ENCODE measurements around the gene RAB36. TPM values are rescaled to one million over a fixed set of nuclear protein-coding genes. Genes with fewer than 3 reads are reported as not detected.

RAB36 gene
- total RNA-seq, 1 experiment from 2014 or later: 1.8 TPM

- H3K4me3 Mint-ChIP-seq: no peak overlapping the region
- POLR2A ChIA-PET: no interaction called here
Measured at GRCh38 chr22:23102002-23102655, 43.1 kb upstream of the RAB36 start.

DNA sequence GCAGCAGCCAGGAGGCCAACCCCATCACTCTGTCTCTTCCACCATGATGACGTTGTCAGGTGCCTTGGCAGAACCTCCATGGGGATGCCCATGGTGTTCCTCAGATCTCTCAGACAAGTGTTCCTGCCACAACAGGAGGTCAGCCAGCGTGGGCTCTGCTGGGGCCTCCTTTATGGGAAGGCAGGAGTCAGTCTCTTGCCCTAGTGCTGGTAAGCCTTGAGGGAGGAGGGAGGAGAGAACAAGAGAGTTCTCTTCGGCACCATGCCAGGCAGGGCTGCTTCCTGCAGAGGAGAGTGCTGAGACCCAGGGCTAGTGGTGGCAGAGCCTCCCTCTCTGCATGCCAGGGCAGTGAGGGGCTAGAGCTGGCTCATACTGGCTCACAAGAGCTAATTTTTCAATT, 42.5 kb upstream of the RAB36 start:
- H3K9me3 Mint-ChIP-seq: no peaks in the 10 kb centered on the region
- DNase-seq (ENCODE audit: low spot score) (no peak), ATAC-seq (no peak)
- H3K27ac Mint-ChIP-seq: no peak overlapping the region
- H3K27me3 Mint-ChIP-seq (ENCODE audit: low read depth): no peaks in the 10 kb centered on the region
- TF ChIP-seq IRF2 (CRISPR knock-in tag; IDR thresholded peaks at IDR 0.05; ENCODE audit: borderline replicate concordance, low read depth) (no peak), ZNF423 (CRISPR knock-in tag; IDR thresholded peaks at IDR 0.05) (no peak), IRF1 (CRISPR knock-in tag; IDR thresholded peaks at IDR 0.05) (no peak), GRHL2 (CRISPR knock-in tag; IDR thresholded peaks at IDR 0.05; ENCODE audit: insufficient replicate concordance, severe bottlenecking) (no peak), FOXK1 (CRISPR knock-in tag; IDR thresholded peaks at IDR 0.05) (no peak), RORB (CRISPR knock-in tag; IDR thresholded peaks at IDR 0.05) (no peak), ZNF317 (CRISPR knock-in tag; IDR thresholded peaks at IDR 0.05; ENCODE audit: borderline replicate concordance, low read depth) (no peak), ATF1 (CRISPR knock-in tag; IDR thresholded peaks at IDR 0.05) (no peak), PRRX2 (CRISPR knock-in tag; IDR thresholded peaks at IDR 0.05) (no peak), NR3C1 (CRISPR knock-in tag; conservative IDR thresholded peaks at IDR 0.05; ENCODE audit: low read depth) (no peak), NFATC4 (CRISPR knock-in tag; IDR thresholded peaks at IDR 0.05) (no peak)
- TF ChIP-seq, protein P1, sequence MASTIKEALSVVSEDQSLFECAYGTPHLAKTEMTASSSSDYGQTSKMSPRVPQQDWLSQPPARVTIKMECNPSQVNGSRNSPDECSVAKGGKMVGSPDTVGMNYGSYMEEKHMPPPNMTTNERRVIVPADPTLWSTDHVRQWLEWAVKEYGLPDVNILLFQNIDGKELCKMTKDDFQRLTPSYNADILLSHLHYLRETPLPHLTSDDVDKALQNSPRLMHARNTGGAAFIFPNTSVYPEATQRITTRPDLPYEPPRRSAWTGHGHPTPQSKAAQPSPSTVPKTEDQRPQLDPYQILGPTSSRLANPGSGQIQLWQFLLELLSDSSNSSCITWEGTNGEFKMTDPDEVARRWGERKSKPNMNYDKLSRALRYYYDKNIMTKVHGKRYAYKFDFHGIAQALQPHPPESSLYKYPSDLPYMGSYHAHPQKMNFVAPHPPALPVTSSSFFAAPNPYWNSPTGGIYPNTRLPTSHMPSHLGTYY (CRISPR knock-in tag; IDR thresholded peaks at IDR 0.05): no peak
- TF ChIP-seq, protein P2, sequence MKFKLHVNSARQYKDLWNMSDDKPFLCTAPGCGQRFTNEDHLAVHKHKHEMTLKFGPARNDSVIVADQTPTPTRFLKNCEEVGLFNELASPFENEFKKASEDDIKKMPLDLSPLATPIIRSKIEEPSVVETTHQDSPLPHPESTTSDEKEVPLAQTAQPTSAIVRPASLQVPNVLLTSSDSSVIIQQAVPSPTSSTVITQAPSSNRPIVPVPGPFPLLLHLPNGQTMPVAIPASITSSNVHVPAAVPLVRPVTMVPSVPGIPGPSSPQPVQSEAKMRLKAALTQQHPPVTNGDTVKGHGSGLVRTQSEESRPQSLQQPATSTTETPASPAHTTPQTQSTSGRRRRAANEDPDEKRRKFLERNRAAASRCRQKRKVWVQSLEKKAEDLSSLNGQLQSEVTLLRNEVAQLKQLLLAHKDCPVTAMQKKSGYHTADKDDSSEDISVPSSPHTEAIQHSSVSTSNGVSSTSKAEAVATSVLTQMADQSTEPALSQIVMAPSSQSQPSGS (CRISPR knock-in tag; IDR thresholded peaks at IDR 0.05; ENCODE audit: borderline replicate concordance, low read depth): no peak
- no peaks in the 10 kb centered on the region for H3K4me1 Mint-ChIP-seq
- H3K36me3 Mint-ChIP-seq: no peaks in the 10 kb centered on the region
- POLR2A ChIA-PET: no interaction called here
- CTCF ChIA-PET: interaction anchor here (1.3 to 2.9 kb wide), 3 partner anchors 25 to 167 kb away, joined by 3 to 14 read pairs (median 5); no protein-coding TSS in a partner anchor
- H3K4me3 Mint-ChIP-seq: no peak overlapping the region

More at GRCh38 chr22:23102002-23102655, 43.1 kb upstream of the RAB36 start:
- Mint-ChIP-seq H3K36me3 (no peaks in the 10 kb centered on the region), H3K9me3 (no peaks in the 10 kb centered on the region), H3K4me1 (no peaks in the 10 kb centered on the region), H3K27me3 (ENCODE audit: low read depth) (no peaks in the 10 kb centered on the region), H3K27ac (no peak overlapping the region)
- DNase-seq (ENCODE audit: low spot score) (no peak), ATAC-seq (no peak)
- CTCF ChIA-PET: interaction anchor here (1.4 to 2.9 kb wide), 2 partner anchors 26 to 143 kb away, joined by 3 to 14 read pairs; no protein-coding TSS in a partner anchor
- TF ChIP-seq ATF1 (CRISPR knock-in tag; IDR thresholded peaks at IDR 0.05): no peak
- TF ChIP-seq NR3C1 (CRISPR knock-in tag; conservative IDR thresholded peaks at IDR 0.05; ENCODE audit: low read depth): no peak
- TF ChIP-seq, protein P3, sequence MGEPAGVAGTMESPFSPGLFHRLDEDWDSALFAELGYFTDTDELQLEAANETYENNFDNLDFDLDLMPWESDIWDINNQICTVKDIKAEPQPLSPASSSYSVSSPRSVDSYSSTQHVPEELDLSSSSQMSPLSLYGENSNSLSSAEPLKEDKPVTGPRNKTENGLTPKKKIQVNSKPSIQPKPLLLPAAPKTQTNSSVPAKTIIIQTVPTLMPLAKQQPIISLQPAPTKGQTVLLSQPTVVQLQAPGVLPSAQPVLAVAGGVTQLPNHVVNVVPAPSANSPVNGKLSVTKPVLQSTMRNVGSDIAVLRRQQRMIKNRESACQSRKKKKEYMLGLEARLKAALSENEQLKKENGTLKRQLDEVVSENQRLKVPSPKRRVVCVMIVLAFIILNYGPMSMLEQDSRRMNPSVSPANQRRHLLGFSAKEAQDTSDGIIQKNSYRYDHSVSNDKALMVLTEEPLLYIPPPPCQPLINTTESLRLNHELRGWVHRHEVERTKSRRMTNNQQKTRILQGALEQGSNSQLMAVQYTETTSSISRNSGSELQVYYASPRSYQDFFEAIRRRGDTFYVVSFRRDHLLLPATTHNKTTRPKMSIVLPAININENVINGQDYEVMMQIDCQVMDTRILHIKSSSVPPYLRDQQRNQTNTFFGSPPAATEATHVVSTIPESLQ (CRISPR knock-in tag; IDR thresholded peaks at IDR 0.05): no peak
- TF ChIP-seq, protein P4, sequence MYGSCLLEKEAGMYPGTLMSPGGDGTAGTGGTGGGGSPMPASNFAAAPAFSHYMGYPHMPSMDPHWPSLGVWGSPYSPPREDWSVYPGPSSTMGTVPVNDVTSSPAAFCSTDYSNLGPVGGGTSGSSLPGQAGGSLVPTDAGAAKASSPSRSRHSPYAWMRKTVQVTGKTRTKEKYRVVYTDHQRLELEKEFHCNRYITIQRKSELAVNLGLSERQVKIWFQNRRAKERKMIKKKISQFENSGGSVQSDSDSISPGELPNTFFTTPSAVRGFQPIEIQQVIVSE (CRISPR knock-in tag; IDR thresholded peaks at IDR 0.05; ENCODE audit: borderline replicate concordance): no peak
- no peak for TF ChIP-seq NR2C2 (CRISPR knock-in tag; IDR thresholded peaks at IDR 0.05)
- no peak for TF ChIP-seq ZBTB21 (CRISPR knock-in tag; IDR thresholded peaks at IDR 0.05; ENCODE audit: borderline replicate concordance)
- TF ChIP-seq ZBTB43 (CRISPR knock-in tag; IDR thresholded peaks at IDR 0.05): no peak
- no peak for TF ChIP-seq HMGA2 (CRISPR knock-in tag; IDR thresholded peaks at IDR 0.05)
- TF ChIP-seq ESRRA (CRISPR knock-in tag; IDR thresholded peaks at IDR 0.05; ENCODE audit: borderline replicate concordance): no peak
